ENCODE results near the gene LAMP1. TPM values are rescaled to one million over a fixed set of nuclear protein-coding genes. Genes with fewer than 3 reads are reported as not detected.

The LAMP1 gene
- total RNA-seq, 6 experiments from 2014 or later, result 154 to 233 (median 197) TPM

DNA sequence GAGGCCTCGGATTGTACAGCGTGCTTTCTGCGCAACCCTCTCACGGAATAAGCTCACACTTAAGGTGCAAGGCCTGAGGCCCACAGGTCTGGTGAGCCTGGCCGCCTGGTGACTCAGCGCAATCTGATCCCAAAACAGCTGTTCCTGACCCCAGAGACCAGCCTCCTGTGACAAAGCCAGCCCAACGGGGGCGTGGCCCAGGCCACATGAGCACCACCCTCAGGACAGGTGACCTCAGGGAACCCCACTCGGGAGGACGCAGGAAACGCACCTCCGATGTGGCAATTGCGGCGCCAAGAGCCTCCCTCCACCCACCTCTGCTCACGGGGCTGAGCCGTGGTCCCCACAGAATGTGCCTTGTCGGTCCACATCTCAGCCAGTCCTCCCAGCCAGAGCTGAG, 40.5 kb downstream of the LAMP1 start:
- peak in 1 of 3 donors; percentile 51 for DNase-seq
- no peak overlapping the region for H3K4me3 ChIP-seq
- ATAC-seq, result peak in 3 of 4 donors; percentile 20 to 34 (median 23)
- no peaks in the 10 kb centered on the region for H3K9me3 ChIP-seq
- TF ChIP-seq, protein P1, sequence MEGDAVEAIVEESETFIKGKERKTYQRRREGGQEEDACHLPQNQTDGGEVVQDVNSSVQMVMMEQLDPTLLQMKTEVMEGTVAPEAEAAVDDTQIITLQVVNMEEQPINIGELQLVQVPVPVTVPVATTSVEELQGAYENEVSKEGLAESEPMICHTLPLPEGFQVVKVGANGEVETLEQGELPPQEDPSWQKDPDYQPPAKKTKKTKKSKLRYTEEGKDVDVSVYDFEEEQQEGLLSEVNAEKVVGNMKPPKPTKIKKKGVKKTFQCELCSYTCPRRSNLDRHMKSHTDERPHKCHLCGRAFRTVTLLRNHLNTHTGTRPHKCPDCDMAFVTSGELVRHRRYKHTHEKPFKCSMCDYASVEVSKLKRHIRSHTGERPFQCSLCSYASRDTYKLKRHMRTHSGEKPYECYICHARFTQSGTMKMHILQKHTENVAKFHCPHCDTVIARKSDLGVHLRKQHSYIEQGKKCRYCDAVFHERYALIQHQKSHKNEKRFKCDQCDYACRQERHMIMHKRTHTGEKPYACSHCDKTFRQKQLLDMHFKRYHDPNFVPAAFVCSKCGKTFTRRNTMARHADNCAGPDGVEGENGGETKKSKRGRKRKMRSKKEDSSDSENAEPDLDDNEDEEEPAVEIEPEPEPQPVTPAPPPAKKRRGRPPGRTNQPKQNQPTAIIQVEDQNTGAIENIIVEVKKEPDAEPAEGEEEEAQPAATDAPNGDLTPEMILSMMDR (IDR thresholded peaks at IDR 0.05), result no peak
- TF ChIP-seq POLR2A (IDR thresholded peaks at IDR 0.05), result no peak
- intact Hi-C loops (cut with DNase I), result no loop called here
- H3K4me1 ChIP-seq, result no peaks in the 10 kb centered on the region
- 28% methylated on average over 3 of the region's 17 CpGs for WGBS (ENCODE audit: insufficient coverage, low coverage, low lambda C conversion rate, missing lambda C conversion rate)
- H3K27ac ChIP-seq, result no peak overlapping the region
- H3K27me3 ChIP-seq, result no peaks in the 10 kb centered on the region
- peaks cover 0 to 13% (median 0%) of the 10 kb centered on the region in 4 donors for H3K36me3 ChIP-seq

DNA sequence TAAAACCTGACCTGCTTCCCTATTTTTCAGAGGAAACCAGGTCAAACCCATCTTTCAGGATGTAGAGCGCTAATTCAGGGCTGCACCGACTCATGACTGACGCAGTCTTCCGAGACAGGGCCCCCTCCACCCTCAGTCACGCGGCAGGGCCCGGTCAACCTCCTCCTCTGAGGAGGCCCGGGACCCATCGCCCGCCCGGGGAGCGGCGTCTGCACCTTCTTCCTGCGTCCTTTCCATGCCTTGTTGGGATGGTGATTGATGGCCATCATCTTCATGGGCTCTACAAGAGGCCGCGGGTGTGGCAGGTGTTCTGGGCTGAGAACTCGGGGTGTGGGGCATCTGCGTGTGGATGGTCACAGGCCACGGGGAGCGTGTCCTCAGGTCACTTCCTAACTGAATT, 40.9 kb downstream of the LAMP1 start:
- H3K36me3 ChIP-seq, result peaks cover 0 to 18% (median 0%) of the 10 kb centered on the region in 4 donors
- no peaks in the 10 kb centered on the region for H3K4me1 ChIP-seq
- no peaks in the 10 kb centered on the region for H3K9me3 ChIP-seq
- H3K4me3 ChIP-seq, result no peak overlapping the region
- WGBS (ENCODE audit: insufficient coverage, low coverage, low lambda C conversion rate, missing lambda C conversion rate), result 96% methylated on average over 5 of the region's 20 CpGs
- DNase-seq (peak in 1 of 3 donors; percentile 44), ATAC-seq (peak in 2 of 4 donors; percentile 13 to 29)
- intact Hi-C loops (cut with DNase I), result no loop called here
- TF ChIP-seq, protein P1 (IDR thresholded peaks at IDR 0.05), result no peak
- no peak for TF ChIP-seq POLR2A (IDR thresholded peaks at IDR 0.05)
- H3K27ac ChIP-seq, result no peak overlapping the region
- no peaks in the 10 kb centered on the region for H3K27me3 ChIP-seq

DNA sequence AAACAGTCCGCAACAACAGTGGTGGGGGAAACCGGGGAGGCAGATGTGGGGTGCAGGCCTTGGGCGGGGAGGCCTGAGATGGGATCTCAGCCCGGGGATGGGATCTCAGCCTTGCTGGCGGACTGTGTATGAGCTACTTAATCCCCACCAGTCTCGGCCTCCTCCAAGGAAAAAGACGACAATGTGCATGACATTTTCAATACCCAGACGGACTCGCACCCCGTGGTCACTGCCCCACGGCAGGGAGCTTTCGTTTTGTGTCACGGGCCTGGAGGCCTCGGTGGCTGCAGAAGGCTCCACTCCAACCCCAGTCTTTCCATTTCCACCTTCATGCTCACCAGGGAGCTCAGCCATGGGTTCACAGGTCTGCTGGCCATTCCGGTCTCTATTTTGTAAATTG, 41.4 kb downstream of the LAMP1 start:
- no peak overlapping the region for H3K4me3 ChIP-seq
- intact Hi-C loops (cut with DNase I), result no loop called here
- DNase-seq (no peak), ATAC-seq (peak in 1 of 4 donors; percentile 6)
- no peak for TF ChIP-seq POLR2A (IDR thresholded peaks at IDR 0.05)
- TF ChIP-seq, protein P1 (IDR thresholded peaks at IDR 0.05), result no peak
- no peaks in the 10 kb centered on the region for H3K9me3 ChIP-seq
- WGBS (ENCODE audit: insufficient coverage, low coverage, low lambda C conversion rate, missing lambda C conversion rate), result no CpG with 5 or more reads among the region's 15 CpGs
- no peak overlapping the region for H3K27ac ChIP-seq
- H3K36me3 ChIP-seq, result peaks cover 0 to 22% (median 1%) of the 10 kb centered on the region in 4 donors
- no peaks in the 10 kb centered on the region for H3K27me3 ChIP-seq
- H3K4me1 ChIP-seq, result no peaks in the 10 kb centered on the region

DNA sequence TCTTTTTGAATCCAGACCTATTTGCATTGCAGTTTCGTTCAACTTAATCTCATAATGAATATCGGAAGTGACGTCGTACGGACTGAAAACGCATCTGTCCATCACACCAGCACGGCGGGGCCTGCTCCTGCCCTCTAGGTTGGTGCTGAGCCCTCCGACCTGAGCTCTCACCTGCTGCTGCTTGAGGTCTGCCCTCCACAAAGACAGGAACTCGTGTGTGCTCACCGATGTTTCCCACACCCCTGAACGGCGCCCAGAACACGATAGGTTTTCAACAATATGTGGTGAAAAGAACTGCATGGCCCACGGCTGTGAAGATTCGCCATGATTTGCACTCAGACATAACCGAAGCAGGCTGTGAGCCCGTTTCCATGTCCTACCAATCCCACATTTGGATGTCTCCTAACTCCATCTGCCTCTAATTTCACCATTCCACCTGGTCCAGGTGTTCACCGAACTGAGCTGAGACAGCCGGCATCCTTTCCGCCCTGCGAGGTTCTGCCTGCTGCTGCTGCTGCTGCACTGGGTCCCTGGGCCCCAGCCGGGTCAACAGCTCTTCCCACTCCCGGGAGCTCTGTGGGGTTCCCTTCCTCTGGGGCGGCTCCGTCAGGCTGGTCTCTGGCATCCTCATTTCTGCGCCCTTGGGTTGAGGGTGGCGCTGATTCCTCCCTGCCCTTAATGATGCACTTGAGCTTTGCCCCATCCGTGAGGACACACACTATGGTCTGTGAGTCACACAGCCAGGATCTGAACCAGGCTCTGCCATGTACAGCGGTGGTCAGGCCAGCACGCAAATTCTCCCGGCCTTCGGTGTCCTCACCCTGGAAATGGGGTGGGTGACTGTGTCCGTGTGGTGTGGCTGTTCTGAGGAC, 46.0 kb downstream of the LAMP1 start:
- peaks cover 0 to 47% (median 3%) of the 10 kb centered on the region in 4 donors for H3K36me3 ChIP-seq
- no peaks in the 10 kb centered on the region for H3K27me3 ChIP-seq
- ATAC-seq (peak in 1 of 4 donors; percentile 22), DNase-seq (no peak)
- H3K4me1 ChIP-seq, result no peaks in the 10 kb centered on the region
- H3K9me3 ChIP-seq, result no peaks in the 10 kb centered on the region
- TF ChIP-seq, protein P1 (IDR thresholded peaks at IDR 0.05), result no peak
- TF ChIP-seq POLR2A (IDR thresholded peaks at IDR 0.05), result no peak
- intact Hi-C loops (cut with DNase I), result no loop called here
- 85% methylated on average over 17 of the region's 34 CpGs for WGBS (ENCODE audit: insufficient coverage, low coverage, low lambda C conversion rate, missing lambda C conversion rate)
- H3K4me3 ChIP-seq, result no peak overlapping the region
- H3K27ac ChIP-seq, result no peak overlapping the region

All from right lobe of liver (tissue), 6 donors.